IgD-negative memory B cell (primary cell): ENCODE measurements around the gene TEX29. TPM values are rescaled to one million over a fixed set of nuclear protein-coding genes. Genes with fewer than 3 reads are reported as not detected.

Source experiments
- H3K27ac Mint-ChIP-seq, 3 donors: one replicate each; pipeline ENCODE4 v1.8.0; 2020 to 2022; ENCODE audit warnings: mild to moderate bottlenecking in 3 of 3, mixed read lengths in 3 of 3, moderate library complexity in 1 of 3
- H3K27me3 Mint-ChIP-seq: one replicate; pipeline ENCODE4 v1.8.0; 2021; ENCODE audit warnings: mixed read lengths
- H3K36me3 Mint-ChIP-seq: one replicate; pipeline ENCODE4 v1.8.0; 2020; ENCODE audit warnings: mild to moderate bottlenecking, mixed read lengths
- H3K4me1 Mint-ChIP-seq, 3 donors: one replicate each; pipeline ENCODE4 v1.8.0; 2020 to 2022; ENCODE audit warnings: mixed read lengths in 3 of 3, mild to moderate bottlenecking in 1 of 3
- H3K4me3 Mint-ChIP-seq, 4 donors: one replicate each; pipeline ENCODE4 v1.8.0; 2020 to 2022; ENCODE audit warnings: mild to moderate bottlenecking in 4 of 4, mixed read lengths in 4 of 4, moderate library complexity in 3 of 4
- H3K9me3 Mint-ChIP-seq, 3 donors: one replicate each; pipeline ENCODE4 v1.8.0; 2020 to 2021; ENCODE audit warnings: mixed read lengths in 3 of 3, mild to moderate bottlenecking in 1 of 3
- polyA plus RNA-seq: library from polyadenylated mRNA; unstranded; fragments of 300-500 nt; fragmentation: Illumina TruSeq; gene quantifications from one replicate; pipeline ENCODE4 v1.2.3, GENCODE V29; 2021

Gene TEX29
- polyA plus RNA-seq, 1 donor from 2014 or later = not detected

DNA sequence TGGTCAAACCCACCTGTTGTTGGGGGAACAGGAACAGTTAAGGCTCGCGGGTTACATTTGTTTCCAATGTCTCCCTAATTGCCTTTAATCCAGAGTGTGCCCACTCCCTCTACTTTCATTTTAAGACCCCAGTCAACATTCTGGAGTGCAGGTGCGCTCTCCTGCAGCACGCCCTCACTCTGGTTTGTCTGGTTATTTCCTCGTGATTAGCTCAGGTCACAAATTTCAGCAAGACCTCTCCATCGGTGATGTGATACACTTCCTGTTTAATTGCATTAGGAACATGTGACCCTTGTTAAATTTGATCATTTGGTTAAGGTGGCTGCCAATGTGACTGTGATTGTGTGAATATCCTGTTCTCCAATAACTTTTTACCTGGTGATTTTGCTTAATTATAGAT is 53.0 kb downstream of the TEX29 start:
- Mint-ChIP-seq H3K4me1 (no peaks in the 10 kb centered on the region), H3K27me3 (peaks cover under 1% of the 10 kb centered on the region), H3K36me3 (no peaks in the 10 kb centered on the region), H3K9me3 (peaks cover 0 to 8% (median 4%) of the 10 kb centered on the region in 3 donors), H3K27ac (no peak overlapping the region), H3K4me3 (no peak overlapping the region)

DNA sequence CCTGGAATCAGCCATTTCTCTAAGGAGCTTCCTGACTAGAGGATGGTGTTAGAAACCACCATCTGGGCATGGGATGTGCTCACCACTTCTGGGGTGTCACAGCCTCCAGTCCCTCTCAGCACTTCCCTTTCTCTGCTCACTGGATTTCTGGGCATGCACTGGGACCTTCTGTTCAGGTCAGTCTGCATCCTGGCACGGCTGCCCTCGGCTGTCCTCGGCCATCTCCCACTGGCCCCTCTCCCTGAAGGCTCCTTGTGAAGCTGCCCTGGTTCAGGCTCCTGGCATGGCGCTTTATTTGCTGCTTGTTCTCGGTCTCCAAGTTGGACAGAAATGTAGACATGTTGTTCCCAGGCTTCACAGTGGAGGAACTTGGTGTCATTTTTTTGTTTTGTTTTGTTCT is 60.0 kb downstream of the TEX29 start:
- Mint-ChIP-seq H3K27ac (no peak overlapping the region), H3K9me3 (no peaks in the 10 kb centered on the region), H3K4me1 (peaks cover 0 to 3% (median 0%) of the 10 kb centered on the region in 3 donors), H3K27me3 (peaks cover 12% of the 10 kb centered on the region), H3K4me3 (no peak overlapping the region), H3K36me3 (peaks cover 3% of the 10 kb centered on the region)

DNA sequence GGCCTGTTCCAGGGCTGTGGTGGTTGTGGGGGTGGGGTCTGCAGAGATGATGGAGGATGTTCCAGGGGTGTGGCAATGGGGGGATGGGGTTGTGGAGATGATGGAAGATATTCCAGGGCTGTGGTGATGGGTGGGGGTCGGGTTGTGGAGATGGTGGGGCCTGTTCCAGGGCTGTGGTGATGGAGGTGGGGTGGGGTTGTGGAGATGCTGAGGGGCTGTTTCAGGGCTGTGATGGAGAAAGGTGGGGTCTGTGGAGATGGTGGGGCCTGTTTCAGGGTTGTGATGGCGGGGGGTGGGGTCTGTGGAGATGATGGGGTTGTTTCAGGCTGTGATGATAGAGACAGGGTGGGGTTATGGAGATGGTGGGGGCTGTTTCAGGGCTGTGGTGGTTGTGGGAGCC is 62.0 kb downstream of the TEX29 start:
- H3K9me3 Mint-ChIP-seq = no peaks in the 10 kb centered on the region
- H3K27me3 Mint-ChIP-seq = peaks cover 12% of the 10 kb centered on the region
- peaks cover 0 to 3% (median 0%) of the 10 kb centered on the region in 3 donors for H3K4me1 Mint-ChIP-seq
- no peak overlapping the region for H3K4me3 Mint-ChIP-seq
- H3K27ac Mint-ChIP-seq = no peak overlapping the region
- H3K36me3 Mint-ChIP-seq = peaks cover 3% of the 10 kb centered on the region

DNA sequence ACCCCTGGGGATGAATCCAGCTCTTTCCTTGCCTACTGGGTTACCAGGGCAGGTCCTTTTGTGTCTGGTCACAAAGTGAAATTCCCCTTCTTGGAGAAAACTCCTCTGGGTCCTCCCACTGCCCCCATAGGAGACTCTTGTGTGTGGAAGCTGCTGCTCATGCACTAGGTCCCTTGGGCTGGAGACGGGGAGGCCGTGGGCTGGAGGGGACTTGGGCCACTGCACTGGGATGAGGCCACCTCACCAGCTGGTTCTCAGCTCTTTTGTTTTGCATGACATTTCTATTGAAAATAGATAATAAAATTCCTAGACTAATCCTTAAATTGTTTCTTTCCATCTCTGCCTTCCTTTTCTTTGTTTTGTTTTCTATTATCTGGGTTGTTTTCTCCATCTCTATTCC is 62.4 kb downstream of the TEX29 start:
- no peaks in the 10 kb centered on the region for H3K9me3 Mint-ChIP-seq
- peaks cover 3% of the 10 kb centered on the region for H3K36me3 Mint-ChIP-seq
- H3K27ac Mint-ChIP-seq = no peak overlapping the region
- peaks cover 12% of the 10 kb centered on the region for H3K27me3 Mint-ChIP-seq
- peaks cover 0 to 3% (median 0%) of the 10 kb centered on the region in 3 donors for H3K4me1 Mint-ChIP-seq
- no peak overlapping the region for H3K4me3 Mint-ChIP-seq

DNA sequence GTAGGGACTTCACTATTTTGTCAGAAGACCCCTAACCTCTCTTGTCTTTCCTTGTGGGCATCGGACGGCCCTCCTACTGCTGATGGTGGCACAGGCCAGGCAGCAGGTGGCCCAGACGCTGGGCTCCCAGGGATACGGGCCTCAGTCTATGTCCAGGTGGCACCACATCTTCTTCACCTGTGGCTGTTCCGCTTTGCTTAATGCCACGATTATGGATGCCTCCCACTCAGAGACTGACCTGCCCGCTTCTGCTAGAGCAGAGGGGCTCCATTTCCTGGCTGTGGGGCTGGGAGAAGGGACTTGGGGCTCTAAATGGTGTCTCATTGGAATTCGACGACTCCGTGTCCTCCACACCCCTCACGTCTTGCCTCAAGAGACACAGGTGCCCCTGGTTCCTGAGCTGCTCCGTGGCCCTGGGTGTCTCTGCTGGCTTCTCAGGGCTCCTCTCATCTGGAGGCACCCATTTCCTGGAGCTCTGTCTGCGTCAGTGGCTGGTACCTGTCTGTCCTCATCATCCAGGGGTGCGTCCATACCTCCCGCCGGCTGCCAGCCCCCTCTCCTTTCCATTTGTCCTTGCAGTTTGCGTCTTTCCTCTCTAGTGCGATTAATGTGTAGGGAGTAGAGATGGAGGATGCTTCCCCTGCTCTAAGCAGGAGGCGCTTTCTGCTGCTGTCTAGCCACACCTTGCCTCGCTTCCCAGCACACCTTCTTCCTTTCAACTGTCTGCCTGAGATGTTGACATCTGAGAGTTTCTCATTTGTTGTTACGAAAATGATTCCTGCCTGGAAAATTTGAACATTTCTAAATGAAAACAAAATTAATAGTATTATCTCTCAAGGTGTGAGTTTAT is 63.4 kb downstream of the TEX29 start:
- Mint-ChIP-seq H3K36me3 (peaks cover 3% of the 10 kb centered on the region), H3K4me1 (peaks cover 0 to 3% (median 0%) of the 10 kb centered on the region in 3 donors), H3K4me3 (no peak overlapping the region), H3K27me3 (peaks cover 14% of the 10 kb centered on the region), H3K27ac (peak overlapping the region in 1 of 3 donors; percentile 44), H3K9me3 (no peaks in the 10 kb centered on the region)

DNA sequence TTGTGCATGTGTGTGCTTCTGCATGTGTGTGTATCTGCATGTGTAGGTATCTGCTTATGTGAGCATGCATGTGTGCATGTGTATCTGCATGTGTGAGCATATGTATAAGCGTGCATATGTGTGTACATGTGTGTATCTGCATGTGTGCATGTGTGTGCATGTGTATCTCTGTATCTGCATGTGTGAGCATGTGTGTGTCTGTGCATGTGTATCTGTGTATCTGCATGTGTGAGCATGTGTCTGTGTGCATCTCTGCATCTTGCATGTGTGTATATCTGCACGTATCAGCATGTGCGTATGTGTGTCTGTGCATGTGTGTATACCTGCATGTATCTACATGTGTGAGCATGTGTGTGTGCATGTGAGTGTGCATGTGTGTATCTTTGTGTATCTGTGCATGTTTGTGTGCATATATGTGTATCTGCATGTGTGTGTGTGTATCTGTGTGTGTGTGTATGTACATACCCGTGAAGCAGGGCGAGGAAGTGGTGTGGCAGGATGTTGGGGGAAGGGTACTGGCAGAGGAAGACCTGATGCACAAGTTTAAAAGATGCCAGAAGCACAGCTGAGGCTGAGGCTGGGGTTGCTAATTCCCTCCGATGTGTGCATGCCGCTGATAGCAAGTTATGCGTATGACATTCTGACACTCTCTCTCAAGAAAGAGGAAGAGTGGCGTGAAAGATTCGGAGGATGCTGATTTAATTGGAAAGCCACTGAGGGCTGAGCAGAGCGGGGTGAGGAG is 64.2 kb downstream of the TEX29 start:
- Mint-ChIP-seq H3K9me3 (no peaks in the 10 kb centered on the region), H3K27me3 (peaks cover 14% of the 10 kb centered on the region), H3K36me3 (peaks cover 3% of the 10 kb centered on the region), H3K4me3 (no peak overlapping the region), H3K4me1 (peaks cover 0 to 3% (median 0%) of the 10 kb centered on the region in 3 donors), H3K27ac (peak overlapping the region in 2 of 3 donors; percentile 44 to 53)

DNA sequence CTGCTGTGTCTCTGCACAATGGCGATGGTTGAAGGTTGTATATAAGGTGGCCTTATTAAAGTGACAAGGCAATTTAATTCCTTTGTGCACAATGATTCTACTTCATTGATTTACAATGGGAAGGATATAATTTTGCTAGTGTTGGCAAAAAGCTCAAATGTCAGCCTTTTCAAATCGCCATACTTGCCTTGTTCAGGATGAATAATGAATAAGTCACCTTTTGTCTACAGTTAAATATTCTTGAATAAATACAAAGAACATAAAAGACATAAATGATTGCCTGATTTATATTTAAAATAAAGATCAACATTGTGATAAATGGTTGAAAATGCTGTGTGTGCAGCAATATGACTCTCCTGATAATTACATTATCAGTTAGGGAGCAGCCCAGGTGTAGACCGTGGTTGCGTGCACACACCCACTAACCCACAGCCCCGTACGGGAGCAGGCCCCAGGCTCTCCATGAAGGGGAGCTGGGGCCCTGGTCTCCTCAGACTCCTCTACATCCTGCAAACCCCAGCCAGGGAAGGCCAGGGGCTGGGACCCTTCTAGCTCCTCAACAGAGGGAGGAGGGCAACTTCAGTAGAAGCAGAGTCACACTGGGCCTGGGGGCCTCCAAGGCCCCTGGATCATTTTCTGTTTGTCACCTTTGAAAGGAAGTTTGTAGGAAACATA is 64.9 kb downstream of the TEX29 start:
- peak overlapping the region in 1 of 3 donors; percentile 53 for H3K27ac Mint-ChIP-seq
- H3K4me3 Mint-ChIP-seq = no peak overlapping the region
- H3K9me3 Mint-ChIP-seq = no peaks in the 10 kb centered on the region
- peaks cover 3% of the 10 kb centered on the region for H3K36me3 Mint-ChIP-seq
- peaks cover 0 to 3% (median 0%) of the 10 kb centered on the region in 3 donors for H3K4me1 Mint-ChIP-seq
- H3K27me3 Mint-ChIP-seq = peaks cover 14% of the 10 kb centered on the region

DNA sequence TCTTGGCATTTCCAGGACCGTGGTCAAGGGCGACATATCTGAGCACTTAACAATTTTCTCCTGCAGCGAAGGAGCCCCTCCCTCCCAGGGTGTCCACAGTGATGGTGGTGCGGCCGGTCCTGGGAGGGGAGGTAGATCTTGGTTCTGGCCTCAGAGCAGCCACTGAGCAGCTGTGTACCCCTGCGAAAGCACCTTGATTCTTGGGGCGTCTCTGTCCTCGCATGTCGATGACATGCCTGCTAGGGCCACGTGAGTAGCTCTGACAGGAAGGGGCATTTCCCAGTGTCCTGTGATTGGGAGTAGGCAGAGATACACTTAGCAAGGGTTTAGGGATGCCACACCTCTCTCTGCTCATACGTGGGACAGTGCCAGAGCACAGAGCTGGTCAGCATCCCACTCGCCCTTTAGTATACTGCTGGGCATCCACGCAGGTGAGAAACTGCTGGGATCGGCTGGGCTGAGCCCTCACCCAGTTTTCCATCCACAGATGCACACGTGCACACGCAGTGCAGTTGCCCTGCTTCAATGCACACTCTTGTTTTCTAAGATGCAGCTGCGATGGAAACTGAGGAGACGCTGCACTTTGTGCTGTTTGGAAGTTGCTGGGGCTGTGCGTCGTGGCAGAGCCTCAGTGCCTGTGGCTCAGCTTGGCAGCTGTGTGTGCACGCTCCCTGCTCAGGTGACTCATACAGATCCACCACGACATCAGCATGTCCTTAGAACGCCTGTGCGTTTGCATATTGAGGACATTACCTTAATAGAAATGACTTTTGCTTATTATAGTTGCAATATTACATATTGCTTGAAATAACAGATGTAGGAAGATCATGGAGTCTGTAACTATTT is 66.8 kb downstream of the TEX29 start:
- Mint-ChIP-seq H3K36me3 (no peaks in the 10 kb centered on the region), H3K27me3 (peaks cover 10% of the 10 kb centered on the region), H3K9me3 (no peaks in the 10 kb centered on the region), H3K4me1 (peaks cover 0 to 3% (median 0%) of the 10 kb centered on the region in 3 donors), H3K27ac (no peak overlapping the region), H3K4me3 (no peak overlapping the region)

DNA sequence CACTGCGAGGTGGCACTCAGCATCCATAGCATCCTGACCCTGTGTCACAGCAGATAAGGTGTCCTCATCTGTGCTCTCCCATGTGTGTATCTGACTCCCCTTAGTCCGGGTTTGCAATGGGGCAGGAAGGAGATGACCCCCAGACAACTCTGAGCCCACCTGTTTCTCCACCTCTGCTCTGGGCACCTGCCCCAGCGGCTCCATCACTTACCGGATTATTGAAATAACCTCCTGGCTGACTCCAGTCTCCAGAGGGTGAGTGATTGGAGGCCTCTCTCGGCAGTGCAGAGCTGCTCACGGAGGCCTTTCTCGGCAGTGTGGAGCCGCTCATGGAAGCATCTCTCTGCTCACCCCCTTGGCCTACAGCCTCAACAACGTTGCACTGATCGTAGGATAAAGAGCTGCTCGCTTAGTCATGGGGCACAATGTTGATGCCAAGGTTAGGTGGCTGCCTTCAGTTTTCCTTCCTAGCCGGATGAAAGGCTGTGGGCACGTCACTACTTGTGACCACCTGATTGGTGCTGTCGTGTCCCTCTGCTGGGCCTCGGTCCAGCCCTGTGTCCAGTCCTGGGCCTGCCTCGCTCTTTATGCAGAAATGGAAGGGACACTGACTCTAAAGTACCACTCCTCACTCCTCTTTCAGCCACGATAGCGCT is 67.6 kb downstream of the TEX29 start:
- Mint-ChIP-seq H3K36me3 (no peaks in the 10 kb centered on the region), H3K27me3 (peaks cover 10% of the 10 kb centered on the region), H3K4me1 (peaks cover 0 to 3% (median 1%) of the 10 kb centered on the region in 3 donors), H3K27ac (no peak overlapping the region), H3K9me3 (no peaks in the 10 kb centered on the region), H3K4me3 (no peak overlapping the region)

DNA sequence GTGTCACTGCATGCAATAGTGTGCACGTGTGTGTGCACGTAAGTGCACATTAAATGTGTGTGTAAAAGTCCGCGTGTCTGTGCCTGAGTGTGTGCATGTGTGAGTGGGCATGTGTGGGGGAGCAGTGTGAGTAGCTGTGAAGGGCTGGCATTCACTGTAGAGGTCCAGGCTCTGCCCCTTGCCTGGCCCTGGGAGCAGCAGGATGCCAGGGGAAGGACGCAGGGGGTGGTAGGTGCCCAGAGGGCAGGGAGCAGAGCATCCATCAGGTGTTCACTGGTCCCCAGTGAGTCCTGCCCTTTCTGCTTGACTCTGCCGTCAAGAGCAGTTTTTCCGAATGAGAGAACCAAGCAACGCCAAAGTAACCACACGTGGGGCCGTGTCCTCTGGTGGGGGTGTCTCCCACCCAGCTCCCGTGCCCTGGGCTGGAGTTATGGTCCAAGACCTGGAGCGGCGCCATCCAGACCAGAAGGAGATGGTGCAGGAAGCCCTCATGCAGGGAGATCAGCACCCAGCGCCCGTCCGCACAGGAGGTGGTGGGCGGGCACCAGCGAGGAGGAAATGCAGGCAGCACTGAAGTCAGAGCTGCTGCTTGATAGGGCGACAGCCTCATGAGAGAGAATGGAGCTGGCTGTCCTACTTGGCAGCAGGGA is 68.5 kb downstream of the TEX29 start:
- Mint-ChIP-seq H3K27ac (peak overlapping the region in 1 of 3 donors; percentile 27), H3K9me3 (no peaks in the 10 kb centered on the region), H3K4me3 (no peak overlapping the region), H3K4me1 (peaks cover 0 to 3% (median 2%) of the 10 kb centered on the region in 3 donors), H3K27me3 (peaks cover 8% of the 10 kb centered on the region), H3K36me3 (no peaks in the 10 kb centered on the region)

DNA sequence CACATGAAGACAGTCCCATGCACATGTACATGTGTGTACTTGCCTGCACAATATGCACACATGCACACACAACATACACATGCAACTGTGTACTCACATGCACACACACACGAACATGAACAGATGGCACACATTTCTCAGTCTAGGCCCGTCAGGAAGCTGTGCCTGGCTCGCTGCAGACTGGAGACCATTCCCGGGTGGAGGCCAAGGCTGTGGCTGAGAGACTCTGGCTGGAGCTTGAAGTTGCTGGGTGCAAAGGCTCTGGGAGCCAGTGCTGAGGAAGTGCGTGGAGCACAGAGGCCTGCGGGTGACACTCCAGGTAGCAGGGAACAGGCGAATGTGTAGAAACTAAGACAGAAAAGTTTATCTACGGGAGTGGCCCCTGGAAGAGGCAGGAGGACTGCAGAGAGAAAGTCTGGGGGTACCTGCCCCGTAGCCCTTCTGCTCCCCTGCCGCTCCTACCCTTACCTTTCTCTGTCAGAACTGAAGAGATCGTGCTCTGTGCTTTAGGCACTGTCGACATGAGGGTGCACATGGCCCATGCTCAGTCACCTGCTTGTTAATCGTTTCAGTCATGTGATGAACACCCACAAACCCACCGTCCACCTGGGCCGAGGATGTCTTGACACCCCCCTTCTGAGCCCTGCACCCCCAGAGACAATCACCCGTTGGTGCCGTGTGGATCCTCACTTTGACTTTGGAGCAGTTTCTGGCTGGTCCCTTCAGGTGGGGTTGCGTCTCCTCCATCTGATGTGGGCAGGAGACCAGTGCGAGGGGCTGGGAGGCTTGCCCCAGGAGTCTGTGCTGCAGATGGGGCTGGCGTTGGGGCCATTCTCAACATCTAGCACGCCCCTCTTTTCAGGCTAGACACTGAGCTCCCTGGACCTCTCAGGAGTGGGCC is 69.4 kb downstream of the TEX29 start:
- H3K4me3 Mint-ChIP-seq = no peak overlapping the region
- no peaks in the 10 kb centered on the region for H3K36me3 Mint-ChIP-seq
- H3K27me3 Mint-ChIP-seq = peaks cover 3% of the 10 kb centered on the region
- H3K27ac Mint-ChIP-seq = no peak overlapping the region
- no peaks in the 10 kb centered on the region for H3K9me3 Mint-ChIP-seq
- peaks cover 0 to 2% (median 0%) of the 10 kb centered on the region in 3 donors for H3K4me1 Mint-ChIP-seq

DNA sequence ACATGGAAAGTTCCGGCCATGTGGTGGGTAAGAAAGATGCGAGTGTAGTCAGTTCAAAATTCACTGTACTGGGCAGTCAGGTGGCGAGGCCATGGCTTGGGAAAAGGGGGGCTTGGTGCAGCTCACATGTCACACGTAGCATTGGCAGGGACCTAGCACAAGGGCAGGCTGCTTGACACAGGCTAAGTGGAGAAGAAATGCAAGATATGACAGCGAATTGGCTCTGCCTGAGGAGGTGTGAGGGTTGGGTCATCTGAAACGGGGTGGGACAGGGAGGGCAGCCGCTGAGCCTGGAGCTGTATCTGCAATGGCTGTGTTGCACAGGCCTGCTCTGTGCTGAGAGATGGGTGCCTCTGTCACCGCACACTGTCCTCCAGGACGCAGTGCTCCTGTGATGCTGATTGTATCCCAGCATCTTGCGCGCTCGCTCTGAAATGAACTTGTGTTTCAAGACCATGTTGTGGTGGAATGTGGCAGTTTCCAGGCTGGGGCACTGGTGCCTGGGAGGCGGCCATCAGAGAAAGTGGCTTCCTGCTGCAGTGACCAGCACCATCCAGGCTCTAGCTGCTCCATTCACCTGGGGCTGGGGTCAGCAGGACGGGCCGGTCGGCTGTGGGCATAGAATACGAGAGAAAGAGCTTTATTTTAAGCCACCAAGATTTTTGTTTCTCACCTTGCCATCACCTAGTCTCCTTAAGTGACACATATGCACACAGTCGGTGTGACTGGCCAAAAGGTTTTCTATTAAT is 70.3 kb downstream of the TEX29 start:
- no peak overlapping the region for H3K27ac Mint-ChIP-seq
- no peak overlapping the region for H3K4me3 Mint-ChIP-seq
- H3K36me3 Mint-ChIP-seq = no peaks in the 10 kb centered on the region
- peaks cover 0 to 2% (median 0%) of the 10 kb centered on the region in 3 donors for H3K4me1 Mint-ChIP-seq
- H3K9me3 Mint-ChIP-seq = no peaks in the 10 kb centered on the region
- peaks cover 3% of the 10 kb centered on the region for H3K27me3 Mint-ChIP-seq
